ENCODE data around the gene CRLF1. TPM values are rescaled to one million over a fixed set of nuclear protein-coding genes. Genes with fewer than 3 reads are reported as not detected.
"Not testable (repeated sequence)": the region's sequence is repeated elsewhere in the genome, so short reads cannot be mapped to it uniquely, and the experiment has no call there.

CRLF1 gene
- total RNA-seq, 1 donor from 2014 or later: 1.5 TPM

DNA sequence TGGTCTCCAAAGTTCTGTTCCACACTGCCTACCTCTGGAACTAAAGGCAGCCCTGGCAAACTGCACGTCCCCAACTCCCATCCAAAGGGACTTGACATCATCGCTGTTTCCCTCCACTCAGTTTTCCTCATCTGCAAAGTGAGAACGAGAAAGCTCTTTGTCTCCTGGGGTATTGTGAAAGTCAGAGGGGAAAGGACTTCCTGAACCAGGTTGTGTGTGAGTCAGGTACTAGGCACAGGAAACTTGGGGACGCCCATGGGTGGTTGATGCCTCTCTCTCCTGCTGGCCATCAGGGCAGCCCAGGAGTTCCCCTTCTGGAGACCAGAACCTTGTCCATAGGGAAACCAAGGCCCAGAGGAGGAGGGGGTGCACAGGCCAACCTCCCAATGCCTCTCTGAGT lies 4.7 kb downstream of the CRLF1 start:
- Mint-ChIP-seq H3K36me3 (ENCODE audit: low read depth) (no peaks in the 10 kb centered on the region), H3K4me1 (peaks cover 17% of the 10 kb centered on the region), H3K9me3 (no peaks in the 10 kb centered on the region), H3K4me3 (no peak overlapping the region), H3K27me3 (ENCODE audit: low read depth) (peaks cover 79% of the 10 kb centered on the region), H3K27ac (ENCODE audit: unreplicated experiment) (no peak overlapping the region)
- TF ChIP-seq CTCF (conservative IDR thresholded peaks at IDR 0.05): no peak
- DNase-seq (ENCODE audit: low read depth, low spot score): no peak

DNA sequence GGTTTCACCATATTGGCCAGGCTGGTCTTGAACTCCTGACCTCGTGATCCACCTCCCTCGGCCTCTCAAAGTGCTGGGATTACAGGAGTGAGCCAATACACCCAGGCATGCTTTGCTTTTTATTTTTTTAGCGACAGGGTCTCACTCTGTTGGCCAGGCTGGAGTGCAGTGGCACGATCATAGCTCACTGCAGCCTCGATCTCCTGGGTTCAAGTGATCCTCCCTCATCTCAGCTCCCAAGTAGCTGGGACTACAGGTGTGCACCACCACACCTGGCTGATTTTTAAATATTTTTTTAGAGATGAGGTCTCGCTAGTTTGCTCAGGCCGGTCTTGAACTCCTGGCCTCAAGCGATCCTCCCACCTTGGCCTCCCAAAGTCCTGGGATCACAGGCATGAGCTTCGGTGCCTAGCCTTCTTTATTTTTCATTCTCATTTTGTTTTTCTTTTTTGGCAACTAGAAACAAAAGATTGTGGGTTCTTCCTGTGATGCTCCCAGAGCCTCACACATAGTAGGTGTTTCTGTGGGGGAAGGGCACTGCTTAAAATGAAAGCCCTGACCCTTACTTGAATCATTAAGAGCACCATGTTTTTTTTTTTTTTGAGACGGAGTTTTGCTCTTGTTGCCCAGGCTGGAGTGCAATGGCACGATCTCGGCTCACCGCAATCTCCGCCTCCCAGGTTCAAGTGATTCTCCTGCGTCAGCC lies 5.8 kb downstream of the CRLF1 start:
- DNase-seq (ENCODE audit: low read depth, low spot score); H3K9me3 Mint-ChIP-seq; H3K4me3 Mint-ChIP-seq; H3K27ac Mint-ChIP-seq (ENCODE audit: unreplicated experiment); H3K36me3 Mint-ChIP-seq (ENCODE audit: low read depth): not testable (repeated sequence)
- peaks cover 86% of the 10 kb centered on the region for H3K27me3 Mint-ChIP-seq (ENCODE audit: low read depth)
- peaks cover 17% of the 10 kb centered on the region for H3K4me1 Mint-ChIP-seq

- no peaks in the 10 kb centered on the region for H3K9me3 Mint-ChIP-seq
- H3K27ac Mint-ChIP-seq (ENCODE audit: unreplicated experiment): no peak overlapping the region
- H3K36me3 Mint-ChIP-seq (ENCODE audit: low read depth): no peaks in the 10 kb centered on the region
- H3K4me1 Mint-ChIP-seq: peaks cover 20% of the 10 kb centered on the region
- H3K4me3 Mint-ChIP-seq: no peak overlapping the region
- no peak for TF ChIP-seq CTCF (conservative IDR thresholded peaks at IDR 0.05)
- no peak for DNase-seq (ENCODE audit: low read depth, low spot score)
- peaks cover 82% of the 10 kb centered on the region for H3K27me3 Mint-ChIP-seq (ENCODE audit: low read depth)
Observed at GRCh38 chr19:18599485-18599884, 7.1 kb downstream of the CRLF1 start.

- no peaks in the 10 kb centered on the region for H3K36me3 Mint-ChIP-seq (ENCODE audit: low read depth)
- peaks cover 77% of the 10 kb centered on the region for H3K27me3 Mint-ChIP-seq (ENCODE audit: low read depth)
- H3K4me1 Mint-ChIP-seq: peaks cover 20% of the 10 kb centered on the region
- H3K27ac Mint-ChIP-seq (ENCODE audit: unreplicated experiment): no peak overlapping the region
- H3K4me3 Mint-ChIP-seq: peak overlapping the region; percentile 66
- no peak for DNase-seq (ENCODE audit: low read depth, low spot score)
- no peaks in the 10 kb centered on the region for H3K9me3 Mint-ChIP-seq
- TF ChIP-seq CTCF (conservative IDR thresholded peaks at IDR 0.05): no peak
Observed at GRCh38 chr19:18597809-18598660, 8.6 kb downstream of the CRLF1 start.

GRCh38 chr19:18596752-18597157 lies 9.8 kb downstream of the CRLF1 start:
- Mint-ChIP-seq H3K4me1 (peaks cover 18% of the 10 kb centered on the region), H3K36me3 (ENCODE audit: low read depth) (no peaks in the 10 kb centered on the region), H3K27ac (ENCODE audit: unreplicated experiment) (no peak overlapping the region), H3K4me3 (peak overlapping the region; percentile 46), H3K9me3 (no peaks in the 10 kb centered on the region), H3K27me3 (ENCODE audit: low read depth) (peaks cover 65% of the 10 kb centered on the region)
- DNase-seq (ENCODE audit: low read depth, low spot score): no peak
- TF ChIP-seq CTCF (conservative IDR thresholded peaks at IDR 0.05): no peak

GRCh38 chr19:18595475-18595874 lies 11.1 kb downstream of the CRLF1 start:
- Mint-ChIP-seq H3K27me3 (ENCODE audit: low read depth) (peaks cover 54% of the 10 kb centered on the region), H3K9me3 (no peaks in the 10 kb centered on the region), H3K36me3 (ENCODE audit: low read depth) (no peaks in the 10 kb centered on the region), H3K4me3 (peak overlapping the region; percentile 75), H3K27ac (ENCODE audit: unreplicated experiment) (no peak overlapping the region), H3K4me1 (peaks cover 24% of the 10 kb centered on the region)
- DNase-seq (ENCODE audit: low read depth, low spot score): no peak
- no peak for TF ChIP-seq CTCF (conservative IDR thresholded peaks at IDR 0.05)

Measured in neural crest cell (in vitro differentiated cells).